ENCODE measurements around the gene S100A14. TPM values are rescaled to one million over a fixed set of nuclear protein-coding genes. Genes with fewer than 3 reads are reported as not detected.

Gene S100A14
- polyA plus RNA-seq (ENCODE audit: insufficient read length in 3 of 3): 10 to 100 TPM; 20.9 to 28.6 (median 21.1) TPM

DNA sequence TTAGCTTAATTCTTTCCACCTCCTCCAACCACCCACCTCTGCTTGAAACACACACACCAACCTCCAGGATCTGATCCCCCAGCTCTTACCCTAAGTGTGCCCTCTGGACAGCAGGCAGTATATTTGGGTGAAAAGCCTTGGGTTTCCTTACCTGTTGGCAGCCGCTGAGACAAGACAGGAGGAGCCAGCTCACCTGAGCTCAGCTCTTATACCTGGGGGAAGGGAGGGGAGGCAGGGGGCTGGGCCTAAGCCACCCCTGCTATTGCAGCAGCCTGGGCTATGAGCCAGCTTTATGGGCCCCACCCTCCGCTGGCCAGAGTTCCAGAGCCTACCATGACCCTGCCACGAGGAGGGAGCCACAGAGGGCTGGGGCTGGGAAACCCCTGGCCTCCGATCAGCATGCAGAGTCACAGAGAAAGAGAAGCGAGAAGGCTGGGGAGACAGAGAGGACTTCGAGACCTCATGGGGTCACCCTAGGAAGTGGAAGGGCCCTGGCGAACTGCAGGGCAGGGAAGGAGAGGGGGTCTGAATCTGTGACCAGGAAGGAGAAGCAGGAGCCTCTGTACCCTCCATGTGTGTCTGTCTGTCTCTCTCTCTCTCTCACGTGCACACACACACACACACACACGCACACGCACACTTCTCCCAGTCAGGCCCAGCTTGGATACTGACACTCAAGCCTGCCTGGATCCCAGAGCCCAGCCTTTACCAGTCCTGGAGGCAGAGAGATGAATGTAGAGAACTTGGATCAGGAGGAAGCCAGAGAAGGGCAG is at the start of gene S100A14:
Gene S100A14 (minus strand): TSS at position 182 of the 773 bp plus-strand sequence. CDS start 467 bp downstream, outside the sequence.
- DNase-seq (ENCODE audit: low read depth in 3 of 3, low spot score in 2 of 3): no peak

GRCh38 chr1:153663211-153663610 is 47.1 kb upstream of the S100A14 start:
- DNase-seq (ENCODE audit: low read depth in 3 of 3, low spot score in 2 of 3): no peak

DNA sequence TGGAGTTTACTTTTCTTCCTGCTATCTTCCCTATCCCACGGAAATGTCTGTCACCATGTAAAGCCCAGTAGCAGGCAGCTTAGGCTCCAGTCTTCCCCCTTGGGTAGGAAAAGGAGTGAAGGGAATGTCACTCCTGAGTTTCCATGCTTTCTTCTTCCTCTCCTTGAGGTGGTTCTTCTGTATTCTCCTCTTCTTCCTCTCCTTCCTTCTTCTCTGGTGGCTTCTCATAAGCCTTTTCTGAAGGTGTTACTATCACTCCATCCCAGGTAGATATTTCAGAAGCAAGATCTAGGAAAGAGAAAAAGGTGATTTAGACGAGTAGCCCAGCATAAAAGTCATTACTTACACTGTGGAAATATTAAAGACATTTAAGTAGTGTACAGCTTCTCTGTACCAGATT is 46.1 kb upstream of the S100A14 start:
- no peak for DNase-seq (ENCODE audit: low read depth in 3 of 3, low spot score in 2 of 3)

- DNase-seq (ENCODE audit: low read depth in 3 of 3, low spot score in 2 of 3): no peak
These were observed 45.1 kb upstream of the S100A14 start for GRCh38 chr1:153661111-153661708.

DNA sequence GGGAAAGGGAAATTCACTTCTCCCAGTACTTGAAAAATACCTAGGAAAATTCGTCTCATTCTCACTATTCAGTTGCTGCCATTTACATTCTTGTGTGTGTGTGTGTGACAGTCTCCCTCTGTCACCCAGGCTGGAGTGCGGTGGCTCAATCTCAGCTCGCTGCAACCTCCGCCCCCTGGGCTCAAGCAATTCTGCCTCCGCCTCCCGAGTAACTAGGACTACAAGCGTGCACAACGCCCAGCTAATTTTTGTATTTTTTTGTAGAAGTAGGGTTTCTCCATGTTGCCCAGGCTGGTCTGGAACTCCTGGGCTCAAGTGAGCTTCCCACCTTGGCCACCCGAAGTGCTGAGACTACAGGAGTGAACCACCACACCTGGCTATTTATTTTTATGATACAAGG is 43.5 kb upstream of the S100A14 start:
- DNase-seq (ENCODE audit: low read depth in 3 of 3, low spot score in 2 of 3): no peak

DNA sequence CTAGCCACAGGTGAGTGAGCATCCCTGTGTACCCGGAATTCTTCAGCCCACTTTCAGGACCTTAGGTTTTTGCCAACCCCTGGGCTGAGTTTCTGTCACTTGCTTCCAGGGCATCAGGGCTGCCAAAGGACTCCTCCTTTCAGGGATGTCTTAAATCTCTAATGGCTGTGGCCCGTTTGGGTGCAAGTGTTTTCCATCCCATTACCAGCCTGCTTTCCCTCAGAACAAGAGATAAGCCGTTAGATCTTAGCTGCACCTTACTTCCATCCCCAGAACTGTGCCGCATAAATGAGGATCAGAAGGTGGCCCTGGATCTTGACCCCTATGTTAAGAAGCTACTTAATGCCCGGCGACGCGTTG is 43.0 kb upstream of the S100A14 start:
- no peak for DNase-seq (ENCODE audit: low read depth in 3 of 3, low spot score in 2 of 3)

DNA sequence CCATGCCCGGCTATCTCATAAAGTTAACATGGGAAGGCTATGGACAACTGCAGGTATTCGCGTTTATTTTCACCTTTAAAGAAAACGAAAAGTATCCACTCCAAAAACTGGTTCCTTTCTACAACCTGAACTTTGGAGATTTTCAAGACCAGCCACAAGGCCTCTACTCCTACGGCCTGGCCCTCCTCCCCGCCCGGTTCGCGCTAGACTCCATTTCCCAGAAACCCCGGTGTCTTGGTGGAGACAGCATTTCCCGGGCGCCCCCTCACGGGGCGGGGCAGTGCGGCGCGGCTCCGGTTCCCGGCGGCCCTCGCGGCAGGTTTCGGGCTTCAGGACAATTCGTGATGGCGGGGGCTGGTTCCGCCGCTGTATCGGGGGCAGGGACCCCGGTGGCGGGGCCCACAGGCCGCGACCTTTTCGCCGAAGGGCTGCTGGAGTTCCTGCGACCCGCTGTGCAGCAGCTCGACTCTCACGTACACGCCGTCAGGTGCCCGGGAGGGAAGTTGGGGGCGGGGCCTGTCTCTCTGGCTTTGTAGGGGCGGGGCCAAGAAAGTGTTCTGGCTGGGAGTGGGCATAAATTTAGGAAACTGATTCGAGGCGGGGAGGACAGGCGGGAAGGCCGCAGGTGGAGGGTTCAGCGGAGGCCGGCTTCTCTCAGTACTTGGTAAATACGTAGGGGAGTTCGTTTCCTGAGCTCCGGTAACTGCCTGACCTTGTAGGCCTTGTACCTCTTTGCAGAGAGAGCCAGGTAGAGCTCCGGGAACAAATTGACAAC is 42.5 kb upstream of the S100A14 start, which contains the start of gene SNAPIN:
Gene SNAPIN (plus strand): TSS at position 304 of the 775 bp plus-strand sequence. CDS start 41 bp downstream, at position 345.
- peak; percentile 74 to 87 (median 77) for DNase-seq (ENCODE audit: low read depth in 3 of 3, low spot score in 2 of 3)

DNA sequence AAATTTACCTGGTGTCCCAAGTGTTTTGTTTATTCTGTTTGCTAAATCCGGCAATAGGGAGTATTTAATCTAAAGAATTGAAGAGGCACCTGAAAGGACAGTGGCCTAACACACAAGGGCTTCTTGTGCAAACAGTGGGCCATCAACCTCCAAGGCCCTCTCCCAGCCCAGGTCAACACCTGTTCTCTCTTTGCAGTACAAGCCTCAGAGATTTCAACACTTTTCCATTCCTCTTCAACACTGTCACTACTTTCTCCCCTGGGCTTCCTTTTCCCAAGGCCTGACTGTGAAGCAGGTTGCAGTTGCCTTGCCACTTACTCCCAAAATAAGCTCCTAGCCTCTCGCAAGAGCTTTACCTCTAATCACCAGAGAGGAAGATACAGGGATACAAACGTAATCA is 39.2 kb upstream of the S100A14 start:
- no peak for DNase-seq (ENCODE audit: low read depth in 3 of 3, low spot score in 2 of 3)

DNA sequence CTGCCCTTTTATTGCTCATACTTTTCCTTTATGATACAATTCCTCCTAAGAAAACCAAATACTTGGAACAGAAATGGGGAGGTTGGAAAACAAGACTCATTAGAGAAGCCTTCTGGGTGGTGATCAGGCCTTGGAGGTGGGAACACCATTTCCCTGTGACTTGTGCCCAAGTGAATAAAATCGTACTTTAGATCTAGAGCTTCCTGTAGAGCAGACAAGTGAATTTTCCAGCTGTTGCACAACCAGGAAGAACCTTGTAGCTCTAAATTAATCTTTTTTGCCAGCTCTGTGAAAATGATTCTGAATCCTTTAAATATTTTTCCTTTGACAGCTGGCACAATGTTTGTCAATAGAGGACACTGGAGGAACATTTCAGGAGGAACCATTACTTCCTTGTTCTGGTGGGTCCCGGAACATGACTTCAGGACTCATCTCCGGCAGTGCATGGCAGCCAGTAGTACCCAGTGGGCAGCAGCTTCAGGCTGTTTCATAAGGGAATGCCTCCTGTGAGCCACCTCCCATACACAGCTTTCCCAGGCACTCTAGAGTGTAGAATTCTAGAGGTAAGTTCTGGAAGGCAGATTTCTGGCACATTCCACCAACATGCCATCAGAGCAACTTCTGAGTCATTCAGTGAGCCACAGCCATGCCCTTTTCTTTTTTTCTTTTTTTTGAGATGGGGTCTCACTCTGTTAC is 36.8 kb upstream of the S100A14 start:
- DNase-seq (ENCODE audit: low read depth in 3 of 3, low spot score in 2 of 3): no peak

- no peak for DNase-seq (ENCODE audit: low read depth in 3 of 3, low spot score in 2 of 3)
These were observed 35.6 kb upstream of the S100A14 start for GRCh38 chr1:153651771-153652170.

GRCh38 chr1:153649863-153650235 is 33.7 kb upstream of the S100A14 start:
- no peak for DNase-seq (ENCODE audit: low read depth in 3 of 3, low spot score in 2 of 3)

DNA sequence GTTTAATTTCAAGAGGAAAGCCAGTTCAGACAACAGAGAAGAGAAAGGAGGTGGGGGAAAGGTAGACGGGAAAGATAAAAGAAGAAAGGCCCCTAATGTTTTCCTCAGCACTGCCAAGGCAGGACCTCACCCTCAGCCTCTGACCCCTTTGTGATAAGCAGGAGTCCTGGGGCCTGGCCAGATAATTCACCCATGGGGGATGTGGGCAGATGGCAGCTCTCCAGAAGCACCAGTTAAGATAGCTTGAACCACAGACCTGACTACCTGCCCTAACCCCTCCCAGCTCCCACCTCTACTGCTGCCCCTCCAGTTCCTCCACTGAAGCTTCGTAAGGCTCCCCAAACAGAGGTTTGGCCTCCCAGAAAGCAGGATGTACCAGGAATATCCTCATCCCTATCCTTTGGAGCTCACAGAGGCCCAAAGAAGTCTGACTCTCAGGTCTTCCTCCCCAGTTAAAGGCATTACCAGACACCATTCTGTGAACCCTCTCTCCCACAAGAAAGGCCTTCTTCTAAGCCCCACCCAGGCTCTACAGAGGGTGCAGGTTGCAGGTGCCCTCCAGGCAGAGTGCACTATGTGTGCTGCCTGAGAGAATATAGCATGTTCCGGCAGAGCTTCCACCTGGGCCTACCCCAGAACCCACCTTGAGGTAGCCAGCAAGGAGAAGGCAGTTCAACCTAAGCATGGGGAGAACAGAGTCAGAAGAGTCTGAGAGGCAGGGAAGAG is 33.2 kb upstream of the S100A14 start:
- no peak for DNase-seq (ENCODE audit: low read depth in 3 of 3, low spot score in 2 of 3)

DNA sequence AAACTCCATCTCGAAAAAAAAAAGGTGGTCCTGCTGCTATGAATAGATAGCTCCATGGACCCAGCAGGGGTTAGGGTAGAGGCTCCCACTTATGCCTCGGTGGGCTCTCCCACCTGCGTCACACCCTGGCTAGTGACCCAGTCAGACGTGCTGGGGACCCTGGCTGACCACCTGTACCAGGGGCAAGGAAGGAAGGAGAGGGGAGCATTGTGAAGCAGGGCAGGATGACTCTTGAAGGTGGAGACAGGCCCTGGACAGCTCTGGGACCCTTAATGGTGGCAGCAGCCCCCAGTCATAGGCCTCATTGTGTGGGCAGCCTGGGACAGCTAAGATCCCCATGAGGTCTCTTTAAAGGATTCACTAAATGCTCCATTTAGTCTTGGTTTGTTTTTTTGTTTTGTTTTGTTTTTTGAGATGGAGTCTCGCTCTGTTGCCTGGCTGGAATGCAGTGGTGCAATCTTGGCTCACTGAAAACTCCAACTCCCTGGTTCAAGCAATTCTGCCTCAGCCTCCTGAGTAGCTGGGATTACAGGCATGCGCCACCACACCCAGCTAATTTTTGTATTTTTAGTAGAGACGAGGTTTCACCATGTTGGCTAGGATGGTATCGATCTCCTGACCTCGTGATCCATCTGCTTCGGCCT is 32.0 kb upstream of the S100A14 start:
- no peak for DNase-seq (ENCODE audit: low read depth in 3 of 3, low spot score in 2 of 3)

DNA sequence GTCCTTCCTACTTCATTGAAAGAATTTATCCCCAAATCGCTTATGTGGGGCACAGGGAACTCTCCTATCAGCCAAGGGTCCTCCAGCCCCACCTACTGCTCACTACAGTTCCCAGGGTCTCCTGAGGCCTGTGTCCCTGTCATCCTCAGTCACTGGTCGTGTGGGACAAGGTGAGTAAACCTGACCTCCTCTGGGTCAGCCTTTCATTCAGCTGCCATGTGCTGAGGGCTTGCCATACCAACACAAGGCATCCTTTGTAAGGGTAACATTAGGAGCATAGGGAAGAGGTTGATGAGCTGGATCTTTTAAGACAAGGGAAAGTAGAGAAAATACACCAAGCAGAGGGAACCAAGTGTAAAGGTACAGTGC is 31.2 kb upstream of the S100A14 start:
- no peak for DNase-seq (ENCODE audit: low read depth in 3 of 3, low spot score in 2 of 3)

- no peak for DNase-seq (ENCODE audit: low read depth in 3 of 3, low spot score in 2 of 3)
These were observed 30.7 kb upstream of the S100A14 start for GRCh38 chr1:153646672-153647345.

DNA sequence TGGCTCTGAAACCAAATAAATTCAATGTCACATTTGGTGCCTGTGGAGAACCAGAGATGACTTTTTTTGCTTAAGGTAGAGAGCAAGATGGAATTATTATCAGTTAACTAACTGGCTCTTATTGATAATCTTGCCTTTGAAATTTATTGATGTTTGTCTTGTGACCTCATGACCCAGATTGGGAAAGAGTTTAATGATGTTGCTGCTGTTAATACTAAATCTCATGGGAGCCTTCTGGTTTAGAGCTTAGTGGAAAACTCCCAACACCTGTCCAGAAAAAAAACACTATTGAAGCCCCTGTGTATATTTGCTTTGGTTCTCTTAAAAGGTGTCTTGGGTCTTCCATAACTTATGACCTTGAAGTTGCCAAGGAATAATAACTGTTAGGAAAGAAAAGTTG is 27.7 kb upstream of the S100A14 start:
- no peak for DNase-seq (ENCODE audit: low read depth in 3 of 3, low spot score in 2 of 3)

DNA sequence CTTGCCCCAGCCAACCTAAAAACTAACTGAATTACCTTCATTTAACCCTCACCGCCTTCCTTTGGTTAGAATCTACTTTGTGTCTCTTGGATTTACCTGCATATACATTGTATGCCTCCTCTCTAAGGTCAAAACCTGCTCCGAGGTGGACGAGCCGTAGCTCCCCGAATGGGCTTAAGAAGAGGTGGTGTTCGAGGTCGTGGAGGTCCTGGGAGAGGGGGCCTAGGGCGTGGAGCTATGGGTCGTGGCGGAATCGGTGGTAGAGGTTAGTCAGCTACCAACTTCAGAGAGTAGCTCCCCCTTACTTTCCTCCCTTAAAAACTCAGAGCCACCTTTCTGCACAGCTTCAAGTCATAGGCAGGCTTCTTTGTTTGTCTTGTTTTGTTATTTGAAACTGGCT is 27.0 kb upstream of the S100A14 start:
- DNase-seq (ENCODE audit: low read depth in 3 of 3, low spot score in 2 of 3): no peak

DNA sequence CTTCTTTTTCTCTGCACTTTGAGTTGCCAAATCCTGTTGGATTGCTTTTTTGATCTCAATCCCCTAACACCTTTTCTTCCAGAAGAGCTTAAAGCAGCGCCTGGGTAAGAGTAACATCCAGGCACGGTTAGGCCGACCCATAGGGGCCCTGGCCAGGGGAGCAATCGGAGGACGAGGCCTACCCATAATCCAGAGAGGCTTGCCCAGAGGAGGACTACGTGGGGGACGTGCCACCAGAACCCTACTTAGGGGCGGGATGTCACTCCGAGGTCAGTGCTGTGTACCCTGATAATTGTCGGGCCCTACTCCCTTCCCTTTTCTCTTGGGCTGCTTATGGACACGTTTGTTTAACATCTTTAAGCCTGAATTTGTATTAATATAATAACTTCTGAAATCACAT is 26.0 kb upstream of the S100A14 start:
- no peak for DNase-seq (ENCODE audit: low read depth in 3 of 3, low spot score in 2 of 3)

GRCh38 chr1:153640861-153641260 is 24.7 kb upstream of the S100A14 start:
- DNase-seq (ENCODE audit: low read depth in 3 of 3, low spot score in 2 of 3): no peak
